Measurements from ENCODE around the gene LIPK. TPM values are rescaled to one million over a fixed set of nuclear protein-coding genes. Genes with fewer than 3 reads are reported as not detected.

LIPK gene
- polyA plus RNA-seq, 1 experiment, result not detected

DNA sequence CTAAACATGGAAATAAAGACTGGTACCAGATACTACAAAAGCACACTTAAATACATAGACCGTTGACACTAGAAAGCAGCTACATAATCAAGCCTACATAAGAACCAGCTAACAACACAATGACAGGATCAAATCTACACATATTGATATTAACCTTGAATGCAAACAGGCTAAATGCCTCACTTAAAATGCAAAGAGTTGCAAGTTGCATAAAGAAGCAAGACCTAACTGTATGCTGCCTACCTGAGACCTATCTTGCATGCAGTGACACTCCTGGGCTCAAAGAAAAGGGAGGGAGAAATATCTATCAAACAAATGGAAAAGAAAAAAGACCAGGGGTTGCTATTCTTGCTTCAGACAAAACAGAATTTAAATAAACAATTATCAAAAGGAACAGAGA, 39.6 kb downstream of the LIPK start:
- TF ChIP-seq, protein P1, sequence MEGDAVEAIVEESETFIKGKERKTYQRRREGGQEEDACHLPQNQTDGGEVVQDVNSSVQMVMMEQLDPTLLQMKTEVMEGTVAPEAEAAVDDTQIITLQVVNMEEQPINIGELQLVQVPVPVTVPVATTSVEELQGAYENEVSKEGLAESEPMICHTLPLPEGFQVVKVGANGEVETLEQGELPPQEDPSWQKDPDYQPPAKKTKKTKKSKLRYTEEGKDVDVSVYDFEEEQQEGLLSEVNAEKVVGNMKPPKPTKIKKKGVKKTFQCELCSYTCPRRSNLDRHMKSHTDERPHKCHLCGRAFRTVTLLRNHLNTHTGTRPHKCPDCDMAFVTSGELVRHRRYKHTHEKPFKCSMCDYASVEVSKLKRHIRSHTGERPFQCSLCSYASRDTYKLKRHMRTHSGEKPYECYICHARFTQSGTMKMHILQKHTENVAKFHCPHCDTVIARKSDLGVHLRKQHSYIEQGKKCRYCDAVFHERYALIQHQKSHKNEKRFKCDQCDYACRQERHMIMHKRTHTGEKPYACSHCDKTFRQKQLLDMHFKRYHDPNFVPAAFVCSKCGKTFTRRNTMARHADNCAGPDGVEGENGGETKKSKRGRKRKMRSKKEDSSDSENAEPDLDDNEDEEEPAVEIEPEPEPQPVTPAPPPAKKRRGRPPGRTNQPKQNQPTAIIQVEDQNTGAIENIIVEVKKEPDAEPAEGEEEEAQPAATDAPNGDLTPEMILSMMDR (IDR thresholded peaks at IDR 0.05; ENCODE audit: low read depth, low read length), result no peak
- CTCF ChIA-PET, result interaction anchor here (1.3 kb wide), 1 partner anchor 162 kb away, joined by 3 read pairs; the partner anchor contains the start of gene RNLS
- Histone ChIP-seq H3K9me3 (ENCODE audit: control insufficient read depth, insufficient read depth, low read length) (no peaks in the 10 kb centered on the region), H3K4me3 (ENCODE audit: low read depth, low read length) (no peak overlapping the region), H3K27me3 (ENCODE audit: control insufficient read depth, insufficient read depth, low read length) (peaks cover 11% of the 10 kb centered on the region), H3K27ac (ENCODE audit: low read depth, low read length) (no peak overlapping the region)
- DNase-seq (ENCODE audit: low read depth, low spot score), result no peak
- POLR2A ChIA-PET, result no interaction called here

DNA sequence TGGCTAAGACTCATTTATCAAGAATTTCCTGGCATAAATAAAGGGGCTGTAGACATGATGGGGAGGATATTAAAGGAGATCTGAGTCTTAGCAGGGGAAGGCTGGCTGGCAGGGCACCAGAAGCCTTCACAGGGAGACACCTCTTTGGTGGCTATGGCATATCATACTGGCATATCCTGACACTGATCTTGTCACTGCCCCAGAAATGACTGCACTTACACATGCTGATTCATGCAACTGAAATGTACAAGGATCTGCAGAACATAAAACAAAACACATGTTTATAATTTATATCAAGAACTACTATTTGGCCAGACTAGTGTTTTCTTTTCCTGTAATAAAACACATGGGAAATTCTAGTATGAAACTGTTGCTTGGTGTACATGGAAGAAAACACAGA, 48.2 kb downstream of the LIPK start:
- ChIA-PET CTCF (no interaction called here), POLR2A (no interaction called here)
- H3K27me3 ChIP-seq (ENCODE audit: control insufficient read depth, insufficient read depth, low read length), result no peaks in the 10 kb centered on the region
- no peak overlapping the region for H3K4me3 ChIP-seq (ENCODE audit: low read depth, low read length)
- DNase-seq (ENCODE audit: low read depth, low spot score), result no peak
- H3K27ac ChIP-seq (ENCODE audit: low read depth, low read length), result no peak overlapping the region
- TF ChIP-seq, protein P1 (IDR thresholded peaks at IDR 0.05; ENCODE audit: low read depth, low read length), result no peak
- H3K9me3 ChIP-seq (ENCODE audit: control insufficient read depth, insufficient read depth, low read length), result no peaks in the 10 kb centered on the region

DNA sequence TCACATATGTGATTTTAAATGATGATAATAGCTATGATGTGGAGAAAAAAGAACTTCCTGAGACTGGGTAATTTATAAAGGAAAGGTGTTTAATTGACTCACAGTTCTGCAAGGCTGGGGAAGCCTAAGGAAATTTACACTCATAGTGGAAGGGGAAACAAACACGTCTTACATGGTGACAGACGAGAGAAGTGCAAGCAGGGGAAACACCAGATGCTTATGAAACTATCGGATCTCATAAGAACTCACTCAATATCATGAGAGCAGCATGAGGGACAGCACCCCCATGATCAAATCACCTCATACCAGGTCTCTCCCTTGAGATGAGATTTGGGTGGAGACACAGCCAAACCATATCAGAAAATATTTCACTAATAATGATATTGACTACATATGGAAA, 49.7 kb downstream of the LIPK start:
- POLR2A ChIA-PET, result no interaction called here
- H3K4me3 ChIP-seq (ENCODE audit: low read depth, low read length), result no peak overlapping the region
- CTCF ChIA-PET, result no interaction called here

DNA sequence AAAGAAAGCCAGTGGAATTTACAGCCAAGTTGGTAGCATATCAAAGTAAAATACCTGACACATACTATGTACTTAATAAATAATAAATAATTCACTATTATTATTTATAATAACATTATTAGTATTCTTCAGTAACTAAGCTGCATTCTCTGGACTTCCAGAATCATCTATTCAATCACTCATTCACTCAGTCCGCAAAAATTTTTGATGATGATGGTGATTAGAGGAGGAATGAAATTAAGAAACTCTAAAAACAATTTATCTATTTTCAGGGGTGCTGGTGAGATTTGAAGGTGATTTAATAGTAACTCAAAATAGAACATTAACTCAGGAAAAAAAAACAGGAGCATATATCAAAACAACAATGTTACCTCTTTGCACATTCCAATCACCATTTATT, 50.6 kb downstream of the LIPK start:
- ChIA-PET CTCF (no interaction called here), POLR2A (no interaction called here)
- H3K4me3 ChIP-seq (ENCODE audit: low read depth, low read length), result no peak overlapping the region
- no peak overlapping the region for H3K27ac ChIP-seq (ENCODE audit: low read depth, low read length)
- DNase-seq (ENCODE audit: low read depth, low spot score), result no peak
- TF ChIP-seq, protein P1 (IDR thresholded peaks at IDR 0.05; ENCODE audit: low read depth, low read length), result no peak
- H3K9me3 ChIP-seq (ENCODE audit: control insufficient read depth, insufficient read depth, low read length), result no peaks in the 10 kb centered on the region
- no peaks in the 10 kb centered on the region for H3K27me3 ChIP-seq (ENCODE audit: control insufficient read depth, insufficient read depth, low read length)

More for the DNA sequence above, 49.7 kb downstream of the LIPK start:
- TF ChIP-seq, protein P1 (IDR thresholded peaks at IDR 0.05; ENCODE audit: low read depth, low read length), result no peak
- Histone ChIP-seq H3K9me3 (ENCODE audit: control insufficient read depth, insufficient read depth, low read length) (no peaks in the 10 kb centered on the region), H3K27ac (ENCODE audit: low read depth, low read length) (no peak overlapping the region), H3K27me3 (ENCODE audit: control insufficient read depth, insufficient read depth, low read length) (no peaks in the 10 kb centered on the region)
- DNase-seq (ENCODE audit: low read depth, low spot score), result no peak

DNA sequence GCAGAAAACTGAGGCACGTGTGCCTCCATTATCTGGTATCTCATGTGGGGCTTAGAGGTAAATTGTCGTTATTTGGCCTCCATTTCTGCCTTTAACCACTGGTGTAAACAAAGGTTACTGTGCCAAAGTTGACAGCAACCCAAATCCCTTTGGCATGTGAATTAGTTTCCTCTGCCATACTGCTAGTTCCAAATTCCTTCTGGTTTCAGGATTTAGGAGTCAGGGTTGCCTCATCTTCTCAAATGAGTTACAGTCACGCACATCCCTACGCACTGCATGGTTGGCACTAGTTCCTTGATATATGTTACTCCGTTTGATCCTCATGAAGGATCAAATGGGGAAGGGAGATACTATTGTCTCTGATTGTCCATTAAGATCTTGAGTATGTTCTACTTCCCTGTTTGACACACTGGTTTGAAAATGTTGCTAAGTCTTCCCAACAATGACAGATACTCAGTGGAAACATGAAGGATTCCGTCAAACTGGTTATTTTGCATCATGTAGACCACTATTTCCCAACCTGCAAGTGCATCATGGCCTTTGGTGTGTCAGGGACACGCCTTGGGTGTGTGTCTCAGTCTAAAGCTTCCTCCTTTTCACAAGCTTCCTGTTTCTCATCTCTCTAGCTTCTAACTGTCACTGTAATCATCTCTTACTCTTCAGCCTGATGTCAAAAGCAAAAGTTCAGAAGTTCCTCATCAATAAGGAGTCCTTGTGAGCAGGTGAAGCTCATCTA, 53.5 kb downstream of the LIPK start, which contains the start of gene LIPN:
LIPN (plus strand) TSS at position 655 of the 736 bp plus-strand sequence. CDS start 1,386 bp downstream, outside the sequence.
- Histone ChIP-seq H3K27me3 (ENCODE audit: control insufficient read depth, insufficient read depth, low read length) (peaks cover 6% of the 10 kb centered on the region), H3K4me3 (ENCODE audit: low read depth, low read length) (no peak within 1 kb of the TSS), H3K9me3 (ENCODE audit: control insufficient read depth, insufficient read depth, low read length) (no peaks in the 10 kb centered on the region), H3K27ac (ENCODE audit: low read depth, low read length) (no peak within 1 kb of the TSS)
- TF ChIP-seq, protein P1 (IDR thresholded peaks at IDR 0.05; ENCODE audit: low read depth, low read length), result no peak
- POLR2A ChIA-PET, result no interaction called here
- CTCF ChIA-PET, result interaction anchor here (1.2 kb wide), 1 partner anchor 71 kb away, joined by 3 read pairs; no protein-coding TSS in a partner anchor
- DNase-seq (ENCODE audit: low read depth, low spot score), result no peak

Measured in AG04450 (cell line).